HG03520 (cell line): ENCODE measurements around the gene GALNT9.

Source experiments
- ATAC-seq: cut with Tn5 transposase; IDR thresholded peaks from one replicate; pipeline ENCODE4 v1.9.1; 2021; ENCODE audit warnings: mild to moderate bottlenecking, moderate library complexity; ENCODE audit not compliant: unreplicated experiment

GALNT9 gene

GRCh38 chr12:132174015-132174838 lies 155.2 kb downstream of the GALNT9 start:
- ATAC-seq: no peak

GRCh38 chr12:132173135-132174014 lies 156.0 kb downstream of the GALNT9 start:
- ATAC-seq: no peak

- no peak for ATAC-seq
These were observed 156.8 kb downstream of the GALNT9 start for GRCh38 chr12:132172619-132173018.

- no peak for ATAC-seq
These were observed 157.3 kb downstream of the GALNT9 start for GRCh38 chr12:132171968-132172521.

GRCh38 chr12:132171293-132171967 lies 158.0 kb downstream of the GALNT9 start:
- no peak for ATAC-seq

- ATAC-seq: no peak
These were observed 158.6 kb downstream of the GALNT9 start for GRCh38 chr12:132170637-132171292.

GRCh38 chr12:132170094-132170636 lies 159.2 kb downstream of the GALNT9 start:
- ATAC-seq: no peak

- no peak for ATAC-seq
These were observed 160.0 kb downstream of the GALNT9 start for GRCh38 chr12:132169376-132169775.

GRCh38 chr12:132168311-132169031 lies 160.9 kb downstream of the GALNT9 start:
- no peak for ATAC-seq

GRCh38 chr12:132167611-132168310 lies 161.6 kb downstream of the GALNT9 start:
- no peak for ATAC-seq

- no peak for ATAC-seq
These were observed 162.4 kb downstream of the GALNT9 start for GRCh38 chr12:132166801-132167591.

- no peak for ATAC-seq
These were observed 163.3 kb downstream of the GALNT9 start for GRCh38 chr12:132166093-132166492.

GRCh38 chr12:132165584-132165983 lies 163.8 kb downstream of the GALNT9 start:
- ATAC-seq: no peak

GRCh38 chr12:132164426-132164825 lies 165.0 kb downstream of the GALNT9 start:
- no peak for ATAC-seq

GRCh38 chr12:132163911-132164288 lies 165.5 kb downstream of the GALNT9 start:
- no peak for ATAC-seq

- ATAC-seq: no peak
These were observed 166.1 kb downstream of the GALNT9 start for GRCh38 chr12:132163041-132163910.

GRCh38 chr12:132162508-132163031 lies 166.8 kb downstream of the GALNT9 start:
- ATAC-seq: no peak
